GM12874 (cell line): ENCODE measurements around the gene PLEKHM2.

Experiments
- CTCF ChIP-seq: IDR thresholded peaks from 2 replicates; pipeline ENCODE4 v1.5.1; 2011; ENCODE audit warnings: low read depth, mild to moderate bottlenecking, control low read depth, low read length, moderate library complexity; ENCODE audit not compliant: insufficient read depth

The PLEKHM2 gene

GRCh38 chr1:15768388-15768787, 84.3 kb downstream of the PLEKHM2 start:
- TF ChIP-seq CTCF, result no peak

GRCh38 chr1:15770313-15770962, 86.3 kb downstream of the PLEKHM2 start:
- no peak for TF ChIP-seq CTCF

- no peak for TF ChIP-seq CTCF
Observed at GRCh38 chr1:15771836-15772515, 87.9 kb downstream of the PLEKHM2 start.

- TF ChIP-seq CTCF, result no peak
Observed at GRCh38 chr1:15775706-15776105, 91.6 kb downstream of the PLEKHM2 start.

GRCh38 chr1:15777909-15778707, 94.0 kb downstream of the PLEKHM2 start:
- no peak for TF ChIP-seq CTCF
